H9 (cell line): ENCODE results near the gene MAD1L1. TPM values are rescaled to one million over a fixed set of nuclear protein-coding genes. Genes with fewer than 3 reads are reported as not detected.

Experiments
- DNase-seq: peaks from one replicate; pipeline ENCODE4 v3.0.0-alpha.2; 2017
- H2AFZ ChIP-seq: one replicate; pipeline ENCODE4 v1.6.1; 2013; ENCODE audit warnings: mild to moderate bottlenecking, low read length, control low read depth, moderate library complexity
- H2AK5ac ChIP-seq: 2 replicates; pipeline ENCODE4 v1.6.1; 2013; ENCODE audit warnings: low read length, control low read depth, mixed read lengths; ENCODE audit not compliant: insufficient read length
- H2BK120ac ChIP-seq: one replicate; pipeline ENCODE4 v1.6.1; 2013; ENCODE audit warnings: low read depth, mild to moderate bottlenecking, low read length, control low read depth, inconsistent platforms; ENCODE audit not compliant: poor library complexity, severe bottlenecking
- H2BK12ac ChIP-seq: 2 replicates; pipeline ENCODE4 v1.6.1; 2013; ENCODE audit warnings: low read length, control low read depth, mixed read lengths, low read depth; ENCODE audit not compliant: insufficient read length
- H2BK15ac ChIP-seq: 2 replicates; pipeline ENCODE4 v1.6.1; 2013; ENCODE audit warnings: low read depth, low read length, control low read depth
- H2BK20ac ChIP-seq: one replicate; pipeline ENCODE4 v1.6.1; 2013; ENCODE audit warnings: low read depth, mild to moderate bottlenecking, low read length, control low read depth, inconsistent platforms; ENCODE audit not compliant: poor library complexity, severe bottlenecking
- H2BK5ac ChIP-seq: 2 replicates; pipeline ENCODE4 v1.6.1; 2013; ENCODE audit warnings: low read length, control low read depth, mixed read lengths; ENCODE audit not compliant: insufficient read length
- H3K14ac ChIP-seq: 2 replicates; pipeline ENCODE4 v1.6.1; 2013; ENCODE audit warnings: low read length, control low read depth; ENCODE audit not compliant: insufficient read depth
- H3K18ac ChIP-seq: 2 replicates; pipeline ENCODE4 v1.6.1; 2013; ENCODE audit warnings: low read depth, mild to moderate bottlenecking, mixed read lengths, low read length, control low read depth; ENCODE audit not compliant: insufficient read length
- H3K23ac ChIP-seq: 2 replicates; pipeline ENCODE4 v1.6.1; 2013; ENCODE audit warnings: low read length, control low read depth, mixed read lengths, low read depth; ENCODE audit not compliant: insufficient read length
- H3K23me2 ChIP-seq: 2 replicates; pipeline ENCODE4 v1.6.1; 2013; ENCODE audit warnings: low read depth, mild to moderate bottlenecking, mixed read lengths, low read length, control low read depth; ENCODE audit not compliant: insufficient read length, poor library complexity, severe bottlenecking
- H3K27ac ChIP-seq: 2 replicates; pipeline ENCODE4 v1.5.1; 2013; ENCODE audit warnings: low read length, control low read depth, mixed read lengths, low read depth; ENCODE audit not compliant: insufficient read length
- H3K27me3 ChIP-seq: 2 replicates; pipeline ENCODE4 v1.6.1; 2013; ENCODE audit warnings: low read length, control low read depth, inconsistent platforms; ENCODE audit not compliant: insufficient read depth
- H3K4ac ChIP-seq: 2 replicates; pipeline ENCODE4 v1.6.1; 2013; ENCODE audit warnings: low read depth, mild to moderate bottlenecking, control low read depth, inconsistent platforms, low read length, moderate library complexity
- H3K4me1 ChIP-seq: 2 replicates; pipeline ENCODE4 v1.6.1; 2013; ENCODE audit warnings: low read length, control low read depth, inconsistent platforms; ENCODE audit not compliant: insufficient read depth
- H3K4me2 ChIP-seq: 2 replicates; pipeline ENCODE4 v1.6.1; 2013; ENCODE audit warnings: low read length, control low read depth, mixed read lengths; ENCODE audit not compliant: insufficient read length, insufficient read depth
- H3K56ac ChIP-seq: 2 replicates; pipeline ENCODE4 v1.6.1; 2013; ENCODE audit warnings: low read depth, mild to moderate bottlenecking, mixed read lengths, low read length, control low read depth; ENCODE audit not compliant: insufficient read length
- H3K79me1 ChIP-seq: 2 replicates; pipeline ENCODE4 v1.6.1; 2013; ENCODE audit warnings: low read depth, mild to moderate bottlenecking, moderate library complexity, low read length, control low read depth, inconsistent platforms; ENCODE audit not compliant: insufficient read depth, poor library complexity, severe bottlenecking
- H3K79me2 ChIP-seq: 2 replicates; pipeline ENCODE4 v1.6.1; 2013; ENCODE audit warnings: low read length, control low read depth, inconsistent platforms; ENCODE audit not compliant: insufficient read depth
- H3K9ac ChIP-seq: 2 replicates; pipeline ENCODE4 v1.6.1; 2013; ENCODE audit warnings: low read length, control low read depth, mixed read lengths; ENCODE audit not compliant: insufficient read length; ENCODE audit errors: extremely low read depth
- H3K9me3 ChIP-seq: one replicate; pipeline ENCODE4 v1.6.1; 2013; ENCODE audit warnings: low read depth, low read length, inconsistent platforms; ENCODE audit not compliant: control insufficient read depth
- H3T11ph ChIP-seq: one replicate; pipeline ENCODE4 v1.6.1; 2013; ENCODE audit warnings: mild to moderate bottlenecking, low read length, control low read depth, inconsistent platforms
- H4K20me1 ChIP-seq: one replicate; pipeline ENCODE4 v1.6.1; 2013; ENCODE audit not compliant: control insufficient read depth, insufficient read length, insufficient read depth
- H4K5ac ChIP-seq: 2 replicates; pipeline ENCODE4 v1.6.1; 2013; ENCODE audit warnings: low read depth, mild to moderate bottlenecking, mixed read lengths, low read length, control low read depth; ENCODE audit not compliant: insufficient read length
- H4K8ac ChIP-seq: replicated peaks from 2 replicates; pipeline ENCODE4 v1.6.1; 2013; ENCODE audit warnings: low read length, control low read depth, mixed read lengths, low read depth; ENCODE audit not compliant: insufficient read length
- H4K91ac ChIP-seq: 2 replicates; pipeline ENCODE4 v1.6.1; 2013; ENCODE audit warnings: low read depth, mild to moderate bottlenecking, moderate library complexity, mixed read lengths, low read length, control low read depth; ENCODE audit not compliant: insufficient read length
- H3K27ac Mint-ChIP-seq, 3 experiments: 2 replicates in 2 of 3; 3 replicates in 1 of 3; pipeline ENCODE4 v1.8.0; 2020 to 2021; ENCODE audit warnings: mixed read lengths in 3 of 3, mild to moderate bottlenecking in 1 of 3, moderate library complexity in 1 of 3
- H3K27me3 Mint-ChIP-seq: 2 replicates; pipeline ENCODE4 v1.8.0; 2021; ENCODE audit warnings: low read depth, mild to moderate bottlenecking, moderate library complexity, mixed read lengths
- H3K36me3 Mint-ChIP-seq, 3 experiments: 2 replicates in 2 of 3; 3 replicates in 1 of 3; pipeline ENCODE4 v1.8.0; 2020 to 2021; ENCODE audit warnings: low read depth in 3 of 3, mixed read lengths in 3 of 3; ENCODE audit not compliant: insufficient read depth in 1 of 3
- H3K4me1 Mint-ChIP-seq, 2 experiments: 2 replicates each; pipeline ENCODE4 v1.8.0; 2020; ENCODE audit warnings: mixed read lengths in 2 of 2
- H3K4me3 Mint-ChIP-seq, 2 experiments: 2 replicates in 1 of 2; 3 replicates in 1 of 2; pipeline ENCODE4 v1.8.0; 2020 to 2021; ENCODE audit warnings: mild to moderate bottlenecking in 2 of 2, mixed read lengths in 2 of 2, moderate library complexity in 1 of 2
- H3K9me3 Mint-ChIP-seq, 2 experiments: 2 replicates in 1 of 2; 3 replicates in 1 of 2; pipeline ENCODE4 v1.8.0; 2020; ENCODE audit warnings: mild to moderate bottlenecking in 2 of 2, mixed read lengths in 2 of 2, moderate library complexity in 1 of 2
- CTCF ChIP-seq: fragments of 200-600 bp; sonication (generic); conservative IDR thresholded peaks from 3 replicates; pipeline ENCODE4 v1.8.0; 2021; ENCODE audit warnings: antibody characterized with exemption, mild to moderate bottlenecking
- WGBS: extraction: QIAGEN DNeasy Blood & Tissue Kit; methylation state at CpG from one replicate; pipeline ENCODE4 v1.1.7; 2013; ENCODE audit warnings: missing lambda C conversion rate, low lambda C conversion rate, mixed read lengths; ENCODE audit not compliant: insufficient read length; ENCODE audit errors: extremely low coverage; 5-methylcytosine and 5-hydroxymethylcytosine counted together
- total RNA-seq: library from RNA; stranded (reverse); gene quantifications from 2 replicates; pipeline ENCODE4 v1.2.1, GENCODE V29; 2021

Gene MAD1L1
- total RNA-seq, 1 experiment from 2014 or later, result 39.0 TPM

GRCh38 chr7:2239242-2239641, 6.5 kb upstream of the MAD1L1 start:
- Histone ChIP-seq H2BK15ac (no peak overlapping the region), H3K9me3 (no peaks in the 10 kb centered on the region), H2AK5ac (no peak overlapping the region), H4K20me1 (no peaks in the 10 kb centered on the region), H3K4ac (no peak overlapping the region), H4K5ac (no peak overlapping the region), H2BK5ac (no peak overlapping the region), H3K79me2 (peaks cover 6% of the 10 kb centered on the region; the same call in 1 of the 2 replicates), H3K23me2 (peaks cover 7% of the 10 kb centered on the region), H3K4me2 (no peak overlapping the region), H3K9ac (no peak overlapping the region), H3K14ac (no peak overlapping the region), H2BK12ac (no peak overlapping the region), H3K27me3 (no peaks in the 10 kb centered on the region), H2BK120ac (no peak overlapping the region), H3K79me1 (no peaks in the 10 kb centered on the region), H4K91ac (no peak overlapping the region), H3K23ac (no peak overlapping the region), H3T11ph (no peak overlapping the region), H2AFZ (no peak overlapping the region), H3K56ac (no peak overlapping the region), H2BK20ac (no peak overlapping the region), H3K27ac (no peak overlapping the region), H3K4me1 (no peaks in the 10 kb centered on the region; the same call in 1 of the 2 replicates), H4K8ac (no peak overlapping the region), H3K18ac (no peak overlapping the region)
- H3K27ac Mint-ChIP-seq, result no peak overlapping the region
- H3K27me3 Mint-ChIP-seq, result no peaks in the 10 kb centered on the region
- peaks cover 20 to 53% (median 51%) of the 10 kb centered on the region in 3 experiments; a peak in 6 of 7 replicates for H3K36me3 Mint-ChIP-seq
- no peak for TF ChIP-seq CTCF
- WGBS, result no CpG with 5 or more reads among the region's 17 CpGs
- no peaks in the 10 kb centered on the region for H3K9me3 Mint-ChIP-seq
- peaks cover 10 to 11% of the 10 kb centered on the region in 2 experiments for H3K4me1 Mint-ChIP-seq
- peak overlapping the region in 1 of 2 experiments; percentile 9; a peak in 1 of 5 replicates for H3K4me3 Mint-ChIP-seq
- DNase-seq, result no peak
